ENCODE data around the gene RFPL2.
"Not testable (repeated sequence)": the region's sequence is repeated elsewhere in the genome, so short reads cannot be mapped to it uniquely, and the experiment has no call there.

GRCh38 chr22:32150647-32151046 lies 54.2 kb downstream of the RFPL2 start:
- TF ChIP-seq CTCF (conservative IDR thresholded peaks at IDR 0.05); EZH2 (IDR thresholded peaks at IDR 0.05; ENCODE audit: low read depth): not testable (repeated sequence)

All from PC-9 (cell line).